ENCODE measurements around the gene C17orf113. TPM values are rescaled to one million over a fixed set of nuclear protein-coding genes. Genes with fewer than 3 reads are reported as not detected.

C17orf113 gene
- polyA plus RNA-seq, 12 donors: 0.72 to 1.8 (median 1.2) TPM; not detected in 2

GRCh38 chr17:42072323-42073187 is 22.2 kb upstream of the C17orf113 start:
- no peak for DNase-seq

GRCh38 chr17:42071810-42072209 is 21.4 kb upstream of the C17orf113 start:
- no peak for DNase-seq

- DNase-seq: no peak
Observed at GRCh38 chr17:42068979-42069378, 18.6 kb upstream of the C17orf113 start.

- DNase-seq: peak; percentile 42
Observed at GRCh38 chr17:42067371-42068091, 17.1 kb upstream of the C17orf113 start.

GRCh38 chr17:42065201-42065600 is 14.8 kb upstream of the C17orf113 start:
- DNase-seq: no peak

- no peak for DNase-seq
Observed at GRCh38 chr17:42062681-42063080, 12.3 kb upstream of the C17orf113 start.

- DNase-seq: no peak
Observed at GRCh38 chr17:42061646-42062487, 11.5 kb upstream of the C17orf113 start.

- DNase-seq: no peak
Observed at GRCh38 chr17:42060231-42060630, 9.8 kb upstream of the C17orf113 start.

GRCh38 chr17:42059815-42060214 is 9.4 kb upstream of the C17orf113 start:
- DNase-seq: no peak

GRCh38 chr17:42058063-42058462 is 7.7 kb upstream of the C17orf113 start:
- DNase-seq: no peak

- no peak for DNase-seq
Observed at GRCh38 chr17:42056635-42057034, 6.2 kb upstream of the C17orf113 start.

- DNase-seq: no peak
Observed at GRCh38 chr17:42055496-42055895, 5.1 kb upstream of the C17orf113 start.

- no peak for DNase-seq
Observed at GRCh38 chr17:42055027-42055426, 4.6 kb upstream of the C17orf113 start.

GRCh38 chr17:42053731-42054500 is 3.5 kb upstream of the C17orf113 start:
- DNase-seq: no peak

- DNase-seq: no peak
Observed at GRCh38 chr17:42052346-42052877, 2.0 kb upstream of the C17orf113 start.

GRCh38 chr17:42051645-42052044 is 1.2 kb upstream of the C17orf113 start:
- no peak for DNase-seq

- DNase-seq: no peak
Observed at GRCh38 chr17:42051013-42051400, 606 bp upstream of the C17orf113 start.

- DNase-seq: no peak
Observed at GRCh38 chr17:42049834-42050392, 488 bp downstream of the C17orf113 start.

- no peak for DNase-seq
Observed at GRCh38 chr17:42047343-42047742, 3.1 kb downstream of the C17orf113 start.

- DNase-seq: no peak
Observed at GRCh38 chr17:42045719-42046118, 4.7 kb downstream of the C17orf113 start.
